Measurements from ENCODE around the gene NCAPD2.

GRCh38 chr12:6539314-6539682, 45.4 kb downstream of the NCAPD2 start:
- TF ChIP-seq RAD21 (IDR thresholded peaks at IDR 0.05; ENCODE audit: low read length) (no peak), CTCF (conservative IDR thresholded peaks at IDR 0.05; ENCODE audit: low read depth, low read length) (no peak), POLR2A (IDR thresholded peaks at IDR 0.05; ENCODE audit: low read depth, low read length) (peak; percentile 14), CHD1 (IDR thresholded peaks at IDR 0.05; ENCODE audit: low read depth, low read length) (no peak), BHLHE40 (IDR thresholded peaks at IDR 0.05; ENCODE audit: low read depth, low read length) (no peak), CEBPB (IDR thresholded peaks at IDR 0.05; ENCODE audit: low read depth, low read length) (no peak), FOS (IDR thresholded peaks at IDR 0.05; ENCODE audit: low read depth, low read length) (no peak), MXI1 (IDR thresholded peaks at IDR 0.05; ENCODE audit: borderline replicate concordance, low read depth, low read length) (no peak), NFE2L2 (IDR thresholded peaks at IDR 0.05; ENCODE audit: low read depth, low read length) (no peak), SMC3 (IDR thresholded peaks at IDR 0.05; ENCODE audit: low read depth, low read length) (no peak)
